Endothelial cell of umbilical vein (primary cell): ENCODE data around the gene TTC33.

Experiments
- CTCF ChIP-seq, 2 donors: IDR thresholded peaks; 1 replicate in 1 of 2; 2 replicates in 1 of 2; pipeline ENCODE4 v1.5.1; 2011; ENCODE audit warnings: low read length in 2 of 2, mild to moderate bottlenecking in 2 of 2, moderate library complexity in 2 of 2, control low read depth in 1 of 2, inconsistent platforms in 1 of 2, low read depth in 1 of 2; ENCODE audit not compliant: insufficient read depth in 1 of 2; ENCODE audit errors: extremely low read depth in 1 of 2
- EZH2 ChIP-seq: IDR thresholded peaks from 2 replicates; pipeline ENCODE4 v1.6.1; 2012; ENCODE audit warnings: borderline replicate concordance, low read depth, mild to moderate bottlenecking, moderate library complexity, low read length, inconsistent platforms; ENCODE audit not compliant: severe bottlenecking
- POLR2A ChIP-seq: IDR thresholded peaks from 2 replicates; pipeline ENCODE4 v1.6.1; 2012; ENCODE audit warnings: low read depth, mild to moderate bottlenecking, control low read depth, low read length

GRCh38 chr5:40778133-40778532 lies 22.4 kb upstream of the TTC33 start:
- no peak for TF ChIP-seq CTCF (IDR thresholded peaks at IDR 0.05; ENCODE audit: extremely low read depth in 1 of 2, insufficient read depth in 1 of 2, low read depth in 1 of 2, low read length in 2 of 2)
- TF ChIP-seq POLR2A, result no peak
- no peak for TF ChIP-seq EZH2
